ENCODE measurements around the gene SLC16A5. TPM values are rescaled to one million over a fixed set of nuclear protein-coding genes. Genes with fewer than 3 reads are reported as not detected.
"Not testable (repeated sequence)": the region's sequence is repeated elsewhere in the genome, so short reads cannot be mapped to it uniquely, and the experiment has no call there.

SLC16A5 gene
- total and polyA plus RNA-seq, 2 donors (not counting 1 experiment from before 2014, with no cell fraction given): 9.3 to 14.5 TPM

DNA sequence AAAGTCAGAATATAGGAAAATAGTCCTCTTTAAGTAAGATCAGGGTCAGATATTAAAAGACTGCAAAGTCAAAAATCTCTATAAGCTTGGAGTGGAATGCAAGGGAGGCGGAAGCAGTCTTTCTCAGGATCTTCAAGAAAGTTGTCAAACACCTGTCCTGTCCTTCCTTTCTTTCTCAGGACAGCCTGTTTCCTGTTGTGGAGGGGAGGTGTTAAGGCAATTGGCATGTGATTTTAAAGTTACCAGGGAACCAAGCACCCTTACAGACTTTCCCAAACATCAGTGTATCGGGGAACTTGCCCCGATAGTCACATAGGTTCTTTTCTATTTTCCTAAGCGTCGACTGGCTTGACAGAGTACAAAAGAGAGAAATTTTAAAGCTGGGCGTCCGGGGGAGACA is 43.0 kb upstream of the SLC16A5 start:
- ATAC-seq (ENCODE audit: low read depth) (no peak), DNase-seq (no peak)
- CTCF ChIA-PET: no interaction called here
- Histone ChIP-seq H3K79me2 (ENCODE audit: control insufficient read depth, insufficient read depth, low read length) (peaks cover 29% of the 10 kb centered on the region), H2AFZ (ENCODE audit: insufficient read depth, low read depth, low read length, poor library complexity, severe bottlenecking) (no peak overlapping the region), H3K36me3 (replicated peaks in 1 of 2; ENCODE audit: control extremely low read depth in 1 of 2, control insufficient read depth in 1 of 2, extremely low read depth in 1 of 2, insufficient read depth in 2 of 2, low read length in 1 of 2) (peaks cover 3 to 11% of the 10 kb centered on the region in 2 experiments), H3K27me3 (replicated peaks in 1 of 4; ENCODE audit: control extremely low read depth in 1 of 4, control insufficient read depth in 3 of 4, insufficient read depth in 4 of 4, low read length in 3 of 4) (no peaks in the 10 kb centered on the region), H4K20me1 (ENCODE audit: control insufficient read depth, insufficient read depth, low read length, poor library complexity, severe bottlenecking) (peaks cover 3% of the 10 kb centered on the region), H3K9me3 (ENCODE audit: control extremely low read depth in 1 of 3, control insufficient read depth in 2 of 3, insufficient read depth in 1 of 3, low read length in 2 of 3) (no peaks in the 10 kb centered on the region), H3K27ac (ENCODE audit: low read length in 2 of 2) (no peak overlapping the region), H3K9ac (ENCODE audit: low read length) (no peak overlapping the region), H3K4me1 (ENCODE audit: control insufficient read depth in 2 of 2, insufficient read depth in 2 of 2, low read length in 2 of 2) (peaks cover 13 to 16% of the 10 kb centered on the region in 2 donors), H3K4me2 (replicated peaks; ENCODE audit: low read depth, low read length, poor library complexity, severe bottlenecking) (no peak overlapping the region), H3K4me3 (ENCODE audit: control extremely low read depth in 1 of 5, extremely low read depth in 1 of 5, insufficient read depth in 1 of 5, low read depth in 2 of 5, low read length in 4 of 5) (no peak overlapping the region)
- peak overlapping the region; percentile 58 for H3K4me3 Mint-ChIP-seq
- no peaks in the 10 kb centered on the region for H3K9me3 Mint-ChIP-seq (ENCODE audit: insufficient read depth)
- H3K4me1 Mint-ChIP-seq: peaks cover 26% of the 10 kb centered on the region
- intact Hi-C loops (cut with micrococcal nuclease): loop anchor here (5.0 to 10.0 kb wide), 2 partner anchors 138 to 160 kb away; partner anchors contain the start of genes NUP85 and SUMO2
- no peak overlapping the region for H3K27ac Mint-ChIP-seq
- H3K27me3 Mint-ChIP-seq: no peaks in the 10 kb centered on the region
- no peak for TF ChIP-seq EZH2 (IDR thresholded peaks at IDR 0.05; ENCODE audit: borderline replicate concordance, insufficient read depth, low read depth, low read length, poor library complexity, severe bottlenecking)
- TF ChIP-seq, protein P1, sequence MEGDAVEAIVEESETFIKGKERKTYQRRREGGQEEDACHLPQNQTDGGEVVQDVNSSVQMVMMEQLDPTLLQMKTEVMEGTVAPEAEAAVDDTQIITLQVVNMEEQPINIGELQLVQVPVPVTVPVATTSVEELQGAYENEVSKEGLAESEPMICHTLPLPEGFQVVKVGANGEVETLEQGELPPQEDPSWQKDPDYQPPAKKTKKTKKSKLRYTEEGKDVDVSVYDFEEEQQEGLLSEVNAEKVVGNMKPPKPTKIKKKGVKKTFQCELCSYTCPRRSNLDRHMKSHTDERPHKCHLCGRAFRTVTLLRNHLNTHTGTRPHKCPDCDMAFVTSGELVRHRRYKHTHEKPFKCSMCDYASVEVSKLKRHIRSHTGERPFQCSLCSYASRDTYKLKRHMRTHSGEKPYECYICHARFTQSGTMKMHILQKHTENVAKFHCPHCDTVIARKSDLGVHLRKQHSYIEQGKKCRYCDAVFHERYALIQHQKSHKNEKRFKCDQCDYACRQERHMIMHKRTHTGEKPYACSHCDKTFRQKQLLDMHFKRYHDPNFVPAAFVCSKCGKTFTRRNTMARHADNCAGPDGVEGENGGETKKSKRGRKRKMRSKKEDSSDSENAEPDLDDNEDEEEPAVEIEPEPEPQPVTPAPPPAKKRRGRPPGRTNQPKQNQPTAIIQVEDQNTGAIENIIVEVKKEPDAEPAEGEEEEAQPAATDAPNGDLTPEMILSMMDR (IDR thresholded peaks at IDR 0.05): no peak
- POLR2A ChIA-PET: no interaction called here
- 100% methylated on average over 4 of the region's 7 CpGs for WGBS (ENCODE audit: insufficient coverage)

DNA sequence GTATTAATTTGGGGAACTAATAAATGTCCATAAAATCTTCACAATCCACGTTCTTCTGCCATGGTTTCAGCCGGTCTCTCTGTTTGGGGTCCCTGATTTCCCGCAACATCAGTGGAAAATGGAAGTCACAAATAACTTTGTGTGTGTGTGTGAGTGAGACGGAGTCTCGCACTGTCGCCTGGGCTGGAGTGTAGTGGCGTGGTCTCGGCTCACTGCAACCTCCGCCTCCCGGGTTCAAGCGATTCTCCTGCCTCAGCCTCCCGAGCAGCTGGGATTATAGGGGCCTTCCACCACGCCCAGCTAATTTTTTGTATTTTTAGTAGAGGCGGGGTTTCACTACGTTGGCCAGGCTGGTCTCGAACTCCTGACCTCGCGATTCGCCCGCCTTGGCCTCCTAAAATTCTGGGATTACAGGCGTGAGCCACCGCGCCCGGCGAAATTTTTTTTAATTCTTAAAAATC is 41.8 kb upstream of the SLC16A5 start:
- H3K4me1 Mint-ChIP-seq: peaks cover 27% of the 10 kb centered on the region
- Histone ChIP-seq H2AFZ (ENCODE audit: insufficient read depth, low read depth, low read length, poor library complexity, severe bottlenecking) (peak overlapping the region; percentile 99), H3K27ac (ENCODE audit: low read length in 2 of 2) (peak overlapping the region in 1 of 2 donors; percentile 89)

More for the DNA sequence above, 41.8 kb upstream of the SLC16A5 start:
- intact Hi-C loops (cut with micrococcal nuclease): loop anchor here (1.0 to 10.0 kb wide), 5 partner anchors 12 to 159 kb away; partner anchors contain the start of genes CDR2L, JPT1, NUP85 and SUMO2
- H3K27ac Mint-ChIP-seq; H3K9me3 Mint-ChIP-seq (ENCODE audit: insufficient read depth); H4K20me1 ChIP-seq (ENCODE audit: control insufficient read depth, insufficient read depth, low read length, poor library complexity, severe bottlenecking); H3K9me3 ChIP-seq (ENCODE audit: control extremely low read depth in 1 of 3, control insufficient read depth in 2 of 3, insufficient read depth in 1 of 3, low read length in 2 of 3); ATAC-seq (ENCODE audit: low read depth); DNase-seq; H3K27me3 Mint-ChIP-seq; H3K36me3 ChIP-seq (replicated peaks in 1 of 2; ENCODE audit: control extremely low read depth in 1 of 2, control insufficient read depth in 1 of 2, extremely low read depth in 1 of 2, insufficient read depth in 2 of 2, low read length in 1 of 2); H3K27me3 ChIP-seq (replicated peaks in 1 of 4; ENCODE audit: control extremely low read depth in 1 of 4, control insufficient read depth in 3 of 4, insufficient read depth in 4 of 4, low read length in 3 of 4): not testable (repeated sequence)
- Histone ChIP-seq H3K4me1 (ENCODE audit: control insufficient read depth in 2 of 2, insufficient read depth in 2 of 2, low read length in 2 of 2) (peaks cover 13 to 16% of the 10 kb centered on the region in 2 donors), H3K79me2 (ENCODE audit: control insufficient read depth, insufficient read depth, low read length) (peaks cover 20% of the 10 kb centered on the region), H3K4me3 (ENCODE audit: control extremely low read depth in 1 of 5, extremely low read depth in 1 of 5, insufficient read depth in 1 of 5, low read depth in 2 of 5, low read length in 4 of 5) (peak overlapping the region; percentile 77 to 97 (median 89)), H3K9ac (ENCODE audit: low read length) (peak overlapping the region; percentile 95), H3K4me2 (replicated peaks; ENCODE audit: low read depth, low read length, poor library complexity, severe bottlenecking) (peak overlapping the region; percentile 93)
- H3K4me3 Mint-ChIP-seq: peak overlapping the region; percentile 96
- CTCF ChIA-PET: interaction anchor here (0.5 to 1.5 kb wide), 3 partner anchors 85 to 184 kb away, joined by 3 to 4 read pairs (median 3); no protein-coding TSS in a partner anchor
- WGBS (ENCODE audit: insufficient coverage): 35% methylated on average over 19 of the region's 25 CpGs
- POLR2A ChIA-PET: interaction anchor here (0.8 kb wide), 1 partner anchor 11 kb away, joined by 6 read pairs; no protein-coding TSS in a partner anchor
